ENCODE results near the gene EBF3. TPM values are rescaled to one million over a fixed set of nuclear protein-coding genes. Genes with fewer than 3 reads are reported as not detected.

EBF3 gene
- total RNA-seq, 2 donors from 2014 or later = 0.12 to 0.80 TPM

DNA sequence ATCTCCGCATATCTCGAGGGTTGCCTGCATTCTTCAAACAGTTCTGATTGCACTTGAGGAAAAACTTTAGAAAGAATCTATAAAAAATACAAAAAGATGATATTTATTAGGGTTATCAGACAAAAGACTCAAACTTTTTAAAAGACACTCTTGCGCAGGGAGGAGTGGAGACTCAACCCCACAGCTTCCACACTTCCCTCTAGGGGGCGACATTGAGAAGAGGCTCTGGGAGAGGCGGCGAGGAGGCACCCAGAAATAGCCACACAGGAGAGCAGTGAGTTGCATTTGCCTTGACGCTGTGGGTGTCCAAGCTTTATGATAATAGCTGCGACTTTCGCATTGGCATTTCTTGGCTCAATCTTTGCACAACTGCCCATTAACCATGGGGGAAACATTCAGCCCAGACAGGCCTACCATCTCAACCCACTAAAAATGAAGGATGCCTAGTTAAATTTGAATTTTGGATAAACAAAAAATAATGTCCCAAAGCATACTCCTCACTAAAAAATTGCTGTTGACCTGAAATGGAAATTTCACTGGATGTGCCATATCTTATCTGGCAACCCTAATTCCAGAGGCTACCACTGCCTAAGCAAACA is 86.2 kb downstream of the EBF3 start:
- no peak overlapping the region for H3K9ac ChIP-seq (ENCODE audit: low read depth in 2 of 2, low read length in 2 of 2)
- H3K36me3 ChIP-seq = no peaks in the 10 kb centered on the region
- intact Hi-C loops (cut with DNase I) = no loop called here
- H3K4me1 ChIP-seq = no peaks in the 10 kb centered on the region
- H3K27me3 ChIP-seq = no peaks in the 10 kb centered on the region
- TF ChIP-seq, protein P1, sequence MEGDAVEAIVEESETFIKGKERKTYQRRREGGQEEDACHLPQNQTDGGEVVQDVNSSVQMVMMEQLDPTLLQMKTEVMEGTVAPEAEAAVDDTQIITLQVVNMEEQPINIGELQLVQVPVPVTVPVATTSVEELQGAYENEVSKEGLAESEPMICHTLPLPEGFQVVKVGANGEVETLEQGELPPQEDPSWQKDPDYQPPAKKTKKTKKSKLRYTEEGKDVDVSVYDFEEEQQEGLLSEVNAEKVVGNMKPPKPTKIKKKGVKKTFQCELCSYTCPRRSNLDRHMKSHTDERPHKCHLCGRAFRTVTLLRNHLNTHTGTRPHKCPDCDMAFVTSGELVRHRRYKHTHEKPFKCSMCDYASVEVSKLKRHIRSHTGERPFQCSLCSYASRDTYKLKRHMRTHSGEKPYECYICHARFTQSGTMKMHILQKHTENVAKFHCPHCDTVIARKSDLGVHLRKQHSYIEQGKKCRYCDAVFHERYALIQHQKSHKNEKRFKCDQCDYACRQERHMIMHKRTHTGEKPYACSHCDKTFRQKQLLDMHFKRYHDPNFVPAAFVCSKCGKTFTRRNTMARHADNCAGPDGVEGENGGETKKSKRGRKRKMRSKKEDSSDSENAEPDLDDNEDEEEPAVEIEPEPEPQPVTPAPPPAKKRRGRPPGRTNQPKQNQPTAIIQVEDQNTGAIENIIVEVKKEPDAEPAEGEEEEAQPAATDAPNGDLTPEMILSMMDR (IDR thresholded peaks at IDR 0.05) = peak; percentile 54
- no peaks in the 10 kb centered on the region for H3K9me3 ChIP-seq
- peak; percentile 44 for DNase-seq
- H3K27ac ChIP-seq = no peak overlapping the region
- no peak overlapping the region for H3K4me3 ChIP-seq

DNA sequence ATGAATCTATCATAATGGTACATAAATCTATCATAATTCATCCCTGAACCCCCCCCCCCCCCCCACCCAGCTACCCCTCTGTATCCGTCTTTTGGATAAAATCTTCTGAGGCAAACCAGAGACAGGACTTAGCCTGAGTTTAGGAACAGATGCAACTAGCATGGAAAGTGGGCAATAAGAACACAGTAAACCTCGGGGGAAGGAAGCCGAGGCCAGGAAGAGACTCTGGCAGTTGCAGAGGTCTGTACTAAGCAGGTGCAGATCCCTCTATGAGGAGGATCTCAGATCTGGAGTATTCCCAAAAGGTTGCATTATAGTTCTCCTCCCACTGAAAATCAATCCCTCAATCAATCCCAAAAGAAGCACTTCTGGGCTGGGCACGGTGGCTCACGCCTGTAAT is 87.2 kb downstream of the EBF3 start:
- no peaks in the 10 kb centered on the region for H3K36me3 ChIP-seq
- H3K9me3 ChIP-seq = no peaks in the 10 kb centered on the region
- intact Hi-C loops (cut with DNase I) = no loop called here
- DNase-seq = no peak
- TF ChIP-seq, protein P1 (IDR thresholded peaks at IDR 0.05) = no peak
- no peaks in the 10 kb centered on the region for H3K27me3 ChIP-seq
- H3K4me3 ChIP-seq = no peak overlapping the region
- no peak overlapping the region for H3K27ac ChIP-seq
- H3K9ac ChIP-seq (ENCODE audit: low read depth in 2 of 2, low read length in 2 of 2) = no peak overlapping the region
- H3K4me1 ChIP-seq = no peaks in the 10 kb centered on the region

DNA sequence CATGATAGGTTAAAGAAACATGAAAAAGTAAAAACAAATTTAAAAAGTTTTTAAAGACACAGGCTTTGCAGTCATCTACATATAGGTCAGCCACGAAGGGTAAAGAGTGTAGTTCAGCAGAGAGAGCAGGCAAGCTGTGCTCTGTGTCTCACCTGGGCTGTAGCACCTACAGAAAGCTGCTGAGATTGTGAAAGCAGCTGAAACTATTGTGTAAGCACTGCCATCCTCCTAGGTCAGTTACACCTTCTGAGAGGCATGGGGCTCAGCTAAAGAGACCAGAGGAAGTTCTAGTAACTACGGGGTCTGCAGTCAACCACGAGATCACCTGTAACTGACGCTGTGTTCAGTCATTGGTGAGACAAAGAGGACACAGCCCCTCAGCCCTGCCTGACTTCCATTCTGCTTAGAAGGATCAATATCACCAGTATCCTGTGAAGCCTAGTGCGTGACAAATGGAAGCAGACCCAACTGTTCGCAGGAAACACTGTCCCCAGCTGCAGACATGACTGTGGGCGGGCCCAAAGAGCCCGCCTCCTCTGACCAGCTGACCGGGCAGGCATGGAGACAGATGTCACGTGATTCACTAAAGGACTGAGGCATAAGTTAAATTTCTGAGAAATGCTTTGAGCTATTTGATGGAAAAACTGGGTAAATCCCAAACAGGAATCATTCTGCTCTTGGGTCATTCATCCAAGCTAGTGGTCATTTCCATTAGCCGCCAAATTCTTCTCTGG is 87.9 kb downstream of the EBF3 start:
- intact Hi-C loops (cut with DNase I) = no loop called here
- Histone ChIP-seq H3K27ac (no peak overlapping the region), H3K4me1 (no peaks in the 10 kb centered on the region), H3K4me3 (no peak overlapping the region), H3K9ac (ENCODE audit: low read depth in 2 of 2, low read length in 2 of 2) (no peak overlapping the region), H3K9me3 (no peaks in the 10 kb centered on the region), H3K36me3 (no peaks in the 10 kb centered on the region), H3K27me3 (no peaks in the 10 kb centered on the region)
- DNase-seq = no peak
- TF ChIP-seq, protein P1 (IDR thresholded peaks at IDR 0.05) = no peak

DNA sequence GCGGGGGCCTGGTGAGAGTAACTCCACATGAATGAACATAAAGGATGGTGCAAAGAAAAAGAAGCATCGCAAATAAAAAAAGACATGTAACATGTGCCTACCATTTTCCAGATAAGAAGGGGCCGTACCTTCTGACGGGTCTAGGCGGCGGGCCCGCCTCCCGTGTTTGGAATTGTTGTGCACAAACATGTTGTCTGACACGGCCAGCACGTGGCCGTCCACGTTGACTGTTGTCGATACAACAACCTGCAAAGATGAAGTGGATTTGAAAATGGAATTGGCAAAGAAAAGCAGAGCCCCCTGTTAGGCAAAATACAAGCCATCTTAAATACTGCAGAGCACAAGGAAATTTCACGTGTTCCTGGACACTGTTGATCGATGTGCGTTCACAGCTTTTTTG is 90.7 kb downstream of the EBF3 start:
- no peak for DNase-seq
- Histone ChIP-seq H3K36me3 (no peaks in the 10 kb centered on the region), H3K9me3 (no peaks in the 10 kb centered on the region), H3K9ac (ENCODE audit: low read depth in 2 of 2, low read length in 2 of 2) (no peak overlapping the region), H3K4me3 (no peak overlapping the region), H3K27me3 (no peaks in the 10 kb centered on the region), H3K27ac (no peak overlapping the region), H3K4me1 (no peaks in the 10 kb centered on the region)
- TF ChIP-seq, protein P1 (IDR thresholded peaks at IDR 0.05) = no peak
- intact Hi-C loops (cut with DNase I) = no loop called here

DNA sequence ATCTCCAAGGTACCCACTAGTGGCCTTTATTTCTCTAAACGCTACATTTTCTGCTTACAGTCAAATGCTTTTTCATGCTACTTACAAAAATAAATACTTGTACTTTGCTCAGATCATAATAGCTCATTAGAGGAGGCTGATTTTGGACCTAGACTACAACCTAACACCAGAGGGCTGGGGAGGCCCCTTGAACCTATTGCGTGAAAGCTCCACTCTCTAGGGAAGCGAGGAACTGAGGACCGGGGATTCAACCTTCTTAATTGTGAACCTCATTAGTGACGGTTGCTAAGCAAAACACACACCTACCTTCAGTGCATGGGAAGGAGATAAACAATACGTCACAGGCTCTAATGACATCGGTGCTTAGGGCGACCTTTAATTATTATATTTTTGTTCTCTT is 92.1 kb downstream of the EBF3 start:
- H3K27ac ChIP-seq = no peak overlapping the region
- H3K36me3 ChIP-seq = no peaks in the 10 kb centered on the region
- intact Hi-C loops (cut with DNase I) = no loop called here
- H3K9me3 ChIP-seq = no peaks in the 10 kb centered on the region
- H3K4me1 ChIP-seq = no peaks in the 10 kb centered on the region
- H3K9ac ChIP-seq (ENCODE audit: low read depth in 2 of 2, low read length in 2 of 2) = no peak overlapping the region
- no peak overlapping the region for H3K4me3 ChIP-seq
- no peak for DNase-seq
- TF ChIP-seq, protein P1 (IDR thresholded peaks at IDR 0.05) = no peak
- H3K27me3 ChIP-seq = no peaks in the 10 kb centered on the region

Measured in colonic mucosa (tissue), 4 donors.